A549 (cell line): ENCODE measurements around the gene CACNA1C. TPM values are rescaled to one million over a fixed set of nuclear protein-coding genes. Genes with fewer than 3 reads are reported as not detected.

ENCODE experiments used
- ATAC-seq, 2 experiments: fragments of 200-7000 bp in 1 of 2; fragments of >200 bp in 1 of 2; cut with Nextera tagmentation in 1 of 2; cut with Tn5 transposase in 1 of 2; 3 replicates each; pipeline versions ENCODE4 v1.8.0 to v1.9.1; 2018 to 2020; ENCODE audit warnings: mild to moderate bottlenecking in 1 of 2, moderate library complexity in 1 of 2
- CTCF ChIA-PET: fragments of 300-600 bp; sonication (Branson Sonifier 250); formaldehyde crosslinking; extraction: SDS; loops from one replicate; lab custom pipeline; 2021; ENCODE audit warnings: antibody characterized with exemption, inconsistent platforms; lab: Yijun Ruan, JAX
- POLR2A ChIA-PET: fragments of 350-600 bp; formaldehyde crosslinking; extraction: SDS; loops from one replicate; lab custom pipeline; 2021; ENCODE audit warnings: antibody characterized with exemption, inconsistent platforms; lab: Yijun Ruan, JAX
- DNase-seq, 2 experiments: peaks; one replicate each; pipeline versions ENCODE4 v3.0.0 to v3.0.0-alpha.2; 2011 to 2016; ENCODE audit warnings: low read depth in 1 of 2, low spot score in 1 of 2
- FAIRE-seq: peaks from 2 replicates; lab custom pipeline; 2011; peaks lifted over from hg19 to GRCh38; lab: Jason Lieb, UNC
- H3K27ac ChIP-seq, 2 experiments: fragments of >200 bp; sonication (Bioruptor Twin); formaldehyde crosslinking; 3 replicates each; pipeline ENCODE4 v1.5.1; 2016 to 2017
- H3K4me1 ChIP-seq: fragments of >200 bp; sonication (Bioruptor Twin); formaldehyde crosslinking; 3 replicates; pipeline ENCODE4 v1.6.1; 2016
- H3K4me2 ChIP-seq: fragments of >200 bp; sonication (Bioruptor Twin); formaldehyde crosslinking; 3 replicates; pipeline ENCODE4 v1.6.1; 2016
- H3K4me3 ChIP-seq: fragments of >200 bp; sonication (Bioruptor Twin); formaldehyde crosslinking; 3 replicates; pipeline ENCODE4 v1.5.1; 2016
- H3K9me3 ChIP-seq: fragments of >200 bp; sonication (Bioruptor Twin); formaldehyde crosslinking; 3 replicates; pipeline ENCODE4 v1.6.1; 2016
- CBX8 ChIP-seq: fragments of 200-600 bp; sonication (generic); IDR thresholded peaks from 2 replicates; pipeline ENCODE4 v1.6.1; 2016
- CHD4 ChIP-seq: fragments of 200-600 bp; sonication (generic); IDR thresholded peaks from 2 replicates; pipeline ENCODE4 v1.6.1; 2016; ENCODE audit warnings: antibody characterized with exemption, mild to moderate bottlenecking, borderline replicate concordance
- CTCF ChIP-seq: fragments of >200 bp; sonication (Bioruptor Twin); formaldehyde crosslinking; IDR thresholded peaks from 3 replicates; pipeline ENCODE4 v1.5.1; 2016
- EHF ChIP-seq: fragments of 250-450 bp; sonication (Bioruptor Pico); IDR thresholded peaks from 2 replicates; pipeline ENCODE4 v1.5.0; 2020; ENCODE audit warnings: mild to moderate bottlenecking
- EP300 ChIP-seq, 2 experiments: fragments of >200 bp; sonication (Bioruptor Twin); formaldehyde crosslinking; IDR thresholded peaks; 2 replicates in 1 of 2; 3 replicates in 1 of 2; pipeline ENCODE4 v1.6.1; 2016 to 2017
- FOSL2 ChIP-seq, 2 experiments: fragments of 450-650 bp in 1 of 2; fragments of >200 bp in 1 of 2; sonication (Bioruptor Twin) in 1 of 2; formaldehyde crosslinking; IDR thresholded peaks; 2 replicates each; pipeline versions ENCODE4 v1.5.0 to v1.6.1; 2016 to 2020; ENCODE audit warnings: mild to moderate bottlenecking in 1 of 2, moderate library complexity in 1 of 2
- GATA3 ChIP-seq: IDR thresholded peaks from 2 replicates; pipeline ENCODE4 v1.6.1; 2012; ENCODE audit warnings: borderline replicate concordance
- HDAC2 ChIP-seq: fragments of 200-600 bp; sonication (generic); IDR thresholded peaks from 2 replicates; pipeline ENCODE4 v1.6.1; 2016
- HES2 ChIP-seq: fragments of >200 bp; sonication (Bioruptor Twin); formaldehyde crosslinking; IDR thresholded peaks from 2 replicates; pipeline ENCODE4 v1.6.1; 2016
- HOXB5 ChIP-seq: fragments of 250-450 bp; sonication (Bioruptor Pico); IDR thresholded peaks from 2 replicates; pipeline ENCODE4 v1.5.0; 2020; ENCODE audit warnings: mild to moderate bottlenecking, moderate library complexity
- KDM1A ChIP-seq: fragments of 200-600 bp; sonication (generic); IDR thresholded peaks from 2 replicates; pipeline ENCODE4 v1.6.1; 2016; ENCODE audit warnings: low read depth, mild to moderate bottlenecking
- NPAS2 ChIP-seq: fragments of 250-450 bp; sonication (Bioruptor Pico); IDR thresholded peaks from 2 replicates; pipeline ENCODE4 v1.8.0; 2022; ENCODE audit warnings: mild to moderate bottlenecking, moderate library complexity, borderline replicate concordance
- REST ChIP-seq: fragments of 200-600 bp; sonication (generic); IDR thresholded peaks from 2 replicates; pipeline ENCODE4 v1.6.1; 2016; ENCODE audit warnings: antibody characterized with exemption, mild to moderate bottlenecking, moderate library complexity
- RFX5 ChIP-seq: fragments of 450-650 bp; IDR thresholded peaks from 2 replicates; pipeline ENCODE4 v1.7.1; 2014; ENCODE audit warnings: antibody characterized with exemption, mild to moderate bottlenecking, moderate library complexity
- SREBF2 ChIP-seq: fragments of 450-650 bp; IDR thresholded peaks from 2 replicates; pipeline ENCODE4 v1.6.1; 2014; ENCODE audit warnings: mild to moderate bottlenecking, moderate library complexity
- USF2 ChIP-seq: fragments of 450-650 bp; IDR thresholded peaks from 2 replicates; pipeline ENCODE4 v1.6.1; 2014; ENCODE audit warnings: antibody characterized with exemption
- ZFP36 ChIP-seq: fragments of 450-650 bp; IDR thresholded peaks from 2 replicates; pipeline ENCODE4 v1.6.1; 2014; ENCODE audit warnings: borderline replicate concordance; ENCODE audit not compliant: partially characterized antibody
- ZNF302 ChIP-seq: fragments of 250-450 bp; sonication (Bioruptor Pico); IDR thresholded peaks from 2 replicates; pipeline ENCODE4 v1.9.0; 2021; ENCODE audit warnings: inconsistent platforms, mild to moderate bottlenecking, moderate library complexity
- ZSCAN20 ChIP-seq: fragments of 250-450 bp; sonication (Bioruptor Pico); IDR thresholded peaks from 2 replicates; pipeline ENCODE4 v1.8.0; 2022; ENCODE audit warnings: mild to moderate bottlenecking, moderate library complexity
- WGBS: methylation state at CpG from one replicate; pipeline ENCODE4 v1.1.6; 2017; ENCODE audit errors: missing lambda C conversion rate; 5-methylcytosine and 5-hydroxymethylcytosine counted together
- polyA plus RNA-seq, 4 experiments: library from polyadenylated mRNA; depleted of rRNA in 3 of 4; stranded (reverse); fragments of >200 nt; fragmentation: RNase III in 1 of 4; extraction: RNeasy Plus Mini Kit Qiagen cat#74134 plus additional on column Dnase treatment in 1 of 4; gene quantifications; 2 replicates in 3 of 4; 3 replicates in 1 of 4; pipeline ENCODE4 v1.2.3, GENCODE V29; 2011 to 2017
- TF ChIP-seq, protein P1 (sequence below): fragments of 250-450 bp; sonication (Bioruptor Pico); IDR thresholded peaks from 2 replicates; pipeline ENCODE4 v1.5.0; 2021; ENCODE audit warnings: mild to moderate bottlenecking, moderate library complexity, borderline replicate concordance
- TF ChIP-seq, protein P2 (sequence below): fragments of >200 bp; sonication (Bioruptor Twin); formaldehyde crosslinking; IDR thresholded peaks from 3 replicates; pipeline ENCODE4 v1.6.1; 2016
- TF ChIP-seq, protein P3 (sequence below): fragments of 150-350 bp; IDR thresholded peaks from 2 replicates; pipeline ENCODE4 v1.6.1; 2014; ENCODE audit warnings: low read depth, mild to moderate bottlenecking, low read length

Gene CACNA1C
- polyA plus RNA-seq, 2 of the 4 experiments (the other 2 are of a cell fraction) = not detected

DNA sequence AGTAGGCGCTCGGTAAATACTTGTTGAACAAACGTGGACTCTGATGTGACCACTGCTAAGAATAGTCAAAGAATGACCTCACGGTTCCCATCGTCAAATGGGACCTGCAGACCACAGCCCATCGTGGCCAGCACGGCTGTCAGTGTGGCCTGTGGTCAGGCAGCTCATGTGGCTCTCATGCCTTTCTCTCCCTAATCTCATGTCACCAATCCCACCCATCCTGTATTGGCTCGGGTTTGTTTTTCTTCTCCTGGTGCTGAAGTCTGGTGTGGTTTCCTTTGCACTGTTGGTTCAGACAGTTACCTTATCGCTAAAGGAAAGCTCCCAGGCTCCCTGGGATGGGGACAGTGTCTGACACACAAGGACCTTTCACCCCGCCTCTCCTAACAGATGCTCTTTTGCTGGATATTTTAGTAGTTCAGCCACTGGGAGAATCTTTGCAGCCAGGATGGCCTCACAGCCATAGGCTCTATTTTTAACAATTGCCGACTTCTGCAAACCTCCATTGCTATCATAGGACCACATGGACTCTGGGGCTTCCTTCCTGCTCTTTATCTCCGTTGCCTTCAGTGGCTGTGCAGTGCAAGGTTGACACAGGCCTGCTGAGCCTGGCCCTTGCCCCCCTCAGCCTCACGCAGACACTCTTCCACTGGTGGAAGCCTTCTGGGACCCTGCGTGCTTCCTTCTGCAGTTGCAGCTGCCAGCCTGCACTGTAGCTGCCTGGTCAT lies 448.8 kb downstream of the CACNA1C start:
- no peak for FAIRE-seq
- DNase-seq = no peak
- TF ChIP-seq HES2 = no peak
- no peak for TF ChIP-seq ZNF302 (CRISPR knock-in tag)
- no peak for TF ChIP-seq GATA3
- TF ChIP-seq CTCF = no peak
- no peak for TF ChIP-seq SREBF2
- TF ChIP-seq, protein P1, sequence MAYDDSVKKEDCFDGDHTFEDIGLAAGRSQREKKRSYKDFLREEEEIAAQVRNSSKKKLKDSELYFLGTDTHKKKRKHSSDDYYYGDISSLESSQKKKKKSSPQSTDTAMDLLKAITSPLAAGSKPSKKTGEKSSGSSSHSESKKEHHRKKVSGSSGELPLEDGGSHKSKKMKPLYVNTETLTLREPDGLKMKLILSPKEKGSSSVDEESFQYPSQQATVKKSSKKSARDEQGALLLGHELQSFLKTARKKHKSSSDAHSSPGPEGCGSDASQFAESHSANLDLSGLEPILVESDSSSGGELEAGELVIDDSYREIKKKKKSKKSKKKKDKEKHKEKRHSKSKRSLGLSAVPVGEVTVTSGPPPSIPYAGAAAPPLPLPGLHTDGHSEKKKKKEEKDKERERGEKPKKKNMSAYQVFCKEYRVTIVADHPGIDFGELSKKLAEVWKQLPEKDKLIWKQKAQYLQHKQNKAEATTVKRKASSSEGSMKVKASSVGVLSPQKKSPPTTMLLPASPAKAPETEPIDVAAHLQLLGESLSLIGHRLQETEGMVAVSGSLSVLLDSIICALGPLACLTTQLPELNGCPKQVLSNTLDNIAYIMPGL = no peak
- no peak for TF ChIP-seq EP300 (IDR thresholded peaks at IDR 0.05)
- ChIA-PET POLR2A (no interaction called here), CTCF (no interaction called here)
- H3K4me2 ChIP-seq = no peak overlapping the region
- no peaks in the 10 kb centered on the region for H3K4me1 ChIP-seq
- H3K27ac ChIP-seq = no peak overlapping the region
- WGBS = 20% methylated on average over 14 of the region's 14 CpGs
- no peaks in the 10 kb centered on the region for H3K9me3 ChIP-seq
- no peak overlapping the region for H3K4me3 ChIP-seq
- ATAC-seq = no peak

GRCh38 chr12:2503036-2503435 lies 450.2 kb downstream of the CACNA1C start:
- CTCF ChIA-PET = no interaction called here
- no peaks in the 10 kb centered on the region for H3K4me1 ChIP-seq
- POLR2A ChIA-PET = no interaction called here
- FAIRE-seq = no peak
- H3K4me2 ChIP-seq = no peak overlapping the region
- 0% methylated on average over 5 of the region's 5 CpGs for WGBS
- DNase-seq = no peak
- no peaks in the 10 kb centered on the region for H3K9me3 ChIP-seq
- no peak overlapping the region for H3K4me3 ChIP-seq
- TF ChIP-seq ZFP36 = no peak
- TF ChIP-seq ZSCAN20 (CRISPR knock-in tag) = no peak
- TF ChIP-seq, protein P2, sequence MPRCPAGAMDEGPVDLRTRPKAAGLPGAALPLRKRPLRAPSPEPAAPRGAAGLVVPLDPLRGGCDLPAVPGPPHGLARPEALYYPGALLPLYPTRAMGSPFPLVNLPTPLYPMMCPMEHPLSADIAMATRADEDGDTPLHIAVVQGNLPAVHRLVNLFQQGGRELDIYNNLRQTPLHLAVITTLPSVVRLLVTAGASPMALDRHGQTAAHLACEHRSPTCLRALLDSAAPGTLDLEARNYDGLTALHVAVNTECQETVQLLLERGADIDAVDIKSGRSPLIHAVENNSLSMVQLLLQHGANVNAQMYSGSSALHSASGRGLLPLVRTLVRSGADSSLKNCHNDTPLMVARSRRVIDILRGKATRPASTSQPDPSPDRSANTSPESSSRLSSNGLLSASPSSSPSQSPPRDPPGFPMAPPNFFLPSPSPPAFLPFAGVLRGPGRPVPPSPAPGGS = no peak
- TF ChIP-seq NPAS2 (CRISPR knock-in tag) = no peak
- no peak overlapping the region for H3K27ac ChIP-seq
- no peak for ATAC-seq

GRCh38 chr12:2503762-2504161 lies 451.0 kb downstream of the CACNA1C start:
- 59% methylated on average over 7 of the region's 7 CpGs for WGBS
- no peak overlapping the region for H3K4me2 ChIP-seq
- ATAC-seq (no peak), DNase-seq (no peak), FAIRE-seq (no peak)
- H3K27ac ChIP-seq = no peak overlapping the region
- no peak overlapping the region for H3K4me3 ChIP-seq
- no peaks in the 10 kb centered on the region for H3K9me3 ChIP-seq
- ChIA-PET POLR2A (no interaction called here), CTCF (no interaction called here)
- H3K4me1 ChIP-seq = no peaks in the 10 kb centered on the region
- TF ChIP-seq CHD4 (no peak), USF2 (no peak), CBX8 (no peak), KDM1A (no peak), REST (no peak), FOSL2 (IDR thresholded peaks at IDR 0.05) (no peak), FOSL2 (CRISPR knock-in tag; IDR thresholded peaks at IDR 0.05) (no peak), HOXB5 (CRISPR knock-in tag) (no peak), EHF (CRISPR knock-in tag) (no peak), RFX5 (no peak), HDAC2 (no peak), ZSCAN20 (CRISPR knock-in tag) (no peak)
- TF ChIP-seq, protein P3, sequence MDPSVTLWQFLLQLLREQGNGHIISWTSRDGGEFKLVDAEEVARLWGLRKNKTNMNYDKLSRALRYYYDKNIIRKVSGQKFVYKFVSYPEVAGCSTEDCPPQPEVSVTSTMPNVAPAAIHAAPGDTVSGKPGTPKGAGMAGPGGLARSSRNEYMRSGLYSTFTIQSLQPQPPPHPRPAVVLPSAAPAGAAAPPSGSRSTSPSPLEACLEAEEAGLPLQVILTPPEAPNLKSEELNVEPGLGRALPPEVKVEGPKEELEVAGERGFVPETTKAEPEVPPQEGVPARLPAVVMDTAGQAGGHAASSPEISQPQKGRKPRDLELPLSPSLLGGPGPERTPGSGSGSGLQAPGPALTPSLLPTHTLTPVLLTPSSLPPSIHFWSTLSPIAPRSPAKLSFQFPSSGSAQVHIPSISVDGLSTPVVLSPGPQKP = no peak
